HG02610 (cell line): ENCODE measurements around the gene ALG1.
"Not testable (repeated sequence)": the region's sequence is repeated elsewhere in the genome, so short reads cannot be mapped to it uniquely, and the experiment has no call there.

Source experiments
- ATAC-seq: cut with Tn5 transposase; IDR thresholded peaks from one replicate; pipeline ENCODE4 v1.9.1; 2021; ENCODE audit warnings: mild to moderate bottlenecking, moderate library complexity; ENCODE audit not compliant: unreplicated experiment

The ALG1 gene

DNA sequence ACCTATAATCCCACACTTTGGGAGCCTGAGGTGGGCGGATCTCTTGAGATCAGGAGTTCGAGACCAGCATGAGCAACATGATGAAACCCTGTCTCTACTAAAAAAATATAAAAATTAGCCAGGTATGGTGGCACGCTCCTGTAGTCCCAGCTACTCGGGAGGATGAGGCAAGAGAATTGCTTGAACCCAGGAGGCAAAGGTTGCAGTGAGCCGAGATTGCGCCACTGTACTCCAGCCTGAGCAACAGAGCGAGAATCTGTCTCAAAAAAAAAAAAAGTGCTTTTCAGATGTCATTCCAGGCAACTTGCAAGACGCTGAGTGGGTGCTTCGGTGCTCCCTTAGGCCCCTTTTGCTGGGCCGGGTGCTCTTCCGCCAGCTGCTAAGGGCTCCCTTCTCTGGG, 27.1 kb upstream of the ALG1 start:
- not testable (repeated sequence) for ATAC-seq

DNA sequence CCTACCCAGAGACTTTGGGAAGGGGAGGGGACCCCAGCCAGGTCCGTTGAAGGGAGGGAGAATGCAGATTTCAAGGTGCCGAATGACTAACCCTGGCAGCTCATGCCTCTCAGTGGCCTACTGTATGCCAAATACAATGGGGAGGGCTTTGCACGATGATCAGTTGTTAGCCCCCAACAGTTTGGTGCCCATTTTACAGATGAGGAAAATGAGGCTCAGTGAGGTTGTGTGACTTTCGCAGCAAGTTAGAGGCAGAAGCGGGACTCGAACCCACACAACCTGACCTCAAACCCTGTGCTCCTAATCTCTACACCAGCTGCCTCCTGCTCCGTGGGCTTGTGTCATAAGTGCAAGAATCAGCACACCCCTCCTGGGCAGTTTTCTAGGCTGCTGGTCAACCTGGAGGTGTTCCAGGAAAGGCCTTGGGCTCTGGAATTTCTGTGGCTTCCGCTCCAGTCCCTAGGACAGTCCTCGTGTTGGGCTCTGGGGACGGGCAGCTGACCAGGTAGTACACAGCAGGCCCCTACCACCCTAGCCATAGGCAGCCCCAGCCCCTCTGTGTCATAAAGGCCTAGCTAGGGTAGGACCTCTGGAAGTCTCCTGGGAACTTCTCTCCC, 26.0 kb upstream of the ALG1 start:
- no peak for ATAC-seq

DNA sequence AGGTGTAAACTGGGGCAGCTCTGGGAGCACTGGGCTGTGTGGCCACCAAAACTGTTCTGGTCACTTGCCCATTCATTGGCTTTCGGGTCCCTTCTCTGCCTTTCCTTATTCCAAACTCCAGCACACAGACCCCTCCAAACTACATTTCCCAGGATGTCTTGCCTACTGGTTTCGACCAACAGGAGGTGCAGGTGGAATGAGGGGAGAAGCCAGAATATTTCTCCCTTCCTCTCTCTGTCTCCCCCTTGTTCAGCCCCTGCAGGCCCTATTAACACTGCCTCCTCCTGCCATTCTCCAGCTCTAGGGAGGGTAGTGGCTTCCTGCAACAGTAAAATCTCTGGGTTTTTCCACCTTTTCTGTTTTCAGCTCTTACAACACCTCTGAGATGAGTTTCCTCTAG, 24.7 kb upstream of the ALG1 start:
- no peak for ATAC-seq

DNA sequence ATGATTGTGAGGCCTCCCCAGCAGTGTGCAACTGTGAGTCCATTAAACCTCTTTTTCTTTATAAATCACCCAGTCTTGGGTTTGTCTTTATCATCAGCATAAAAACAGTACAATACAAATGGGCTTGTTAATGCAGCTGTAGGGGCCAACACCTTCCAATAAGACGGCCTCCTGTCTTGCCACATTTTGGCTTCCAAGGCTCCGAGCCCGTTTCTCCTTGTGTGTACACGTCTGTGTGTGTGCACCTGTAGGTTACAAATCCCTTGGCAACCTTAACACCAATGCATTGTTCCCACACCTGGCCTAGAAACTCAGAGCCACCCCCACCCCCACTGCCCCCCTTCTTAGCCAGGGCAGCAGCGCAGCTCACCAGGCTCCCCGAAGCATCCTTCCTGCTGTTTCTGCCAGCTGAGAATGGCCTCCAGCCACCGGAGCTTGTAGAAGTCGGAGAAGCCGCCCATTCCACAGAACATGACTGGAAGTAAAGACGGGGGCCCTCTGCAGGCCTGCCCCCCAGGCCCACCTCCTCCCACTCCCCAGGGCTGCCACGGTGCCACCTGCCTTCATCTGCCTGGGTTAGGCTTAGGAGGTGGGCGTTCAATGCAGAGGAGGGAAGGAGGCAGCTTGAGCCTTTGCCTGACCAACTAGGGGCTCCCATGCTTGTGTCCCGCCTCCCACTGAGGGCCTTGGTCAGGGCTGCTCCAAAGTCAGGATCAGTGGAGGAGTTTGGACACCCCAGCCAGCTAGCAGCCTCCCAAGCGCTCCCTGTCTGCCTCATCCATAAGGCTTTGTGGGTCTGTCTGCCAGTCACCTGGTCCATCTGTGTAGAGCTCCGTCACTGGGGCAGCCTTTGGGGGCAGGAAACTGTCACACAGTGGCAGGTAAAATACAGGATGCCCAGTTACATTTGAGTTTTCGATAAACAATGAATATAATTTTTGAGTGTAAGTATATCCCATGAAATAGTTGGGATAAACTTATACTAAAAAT, 16.5 kb upstream of the ALG1 start:
- no peak for ATAC-seq

DNA sequence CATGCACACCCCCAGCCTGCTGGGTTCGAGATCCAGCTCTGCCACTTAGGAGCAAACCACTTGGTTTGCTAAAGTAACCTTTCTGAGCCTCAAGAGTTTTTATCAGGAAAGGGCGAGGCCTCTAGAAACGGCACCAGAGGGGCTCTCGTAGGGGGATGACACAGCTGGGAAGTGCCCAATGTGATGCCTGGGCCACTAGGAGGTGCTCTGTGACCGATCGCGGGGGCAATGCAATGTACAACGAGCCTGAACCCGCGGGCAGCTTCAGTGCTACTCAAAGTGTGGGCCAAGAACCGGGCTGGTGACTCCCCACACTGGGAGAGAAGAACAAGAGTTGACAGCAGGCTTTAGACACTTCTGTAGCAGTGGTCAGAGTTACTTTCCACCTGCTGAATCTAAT, 15.3 kb upstream of the ALG1 start:
- no peak for ATAC-seq

DNA sequence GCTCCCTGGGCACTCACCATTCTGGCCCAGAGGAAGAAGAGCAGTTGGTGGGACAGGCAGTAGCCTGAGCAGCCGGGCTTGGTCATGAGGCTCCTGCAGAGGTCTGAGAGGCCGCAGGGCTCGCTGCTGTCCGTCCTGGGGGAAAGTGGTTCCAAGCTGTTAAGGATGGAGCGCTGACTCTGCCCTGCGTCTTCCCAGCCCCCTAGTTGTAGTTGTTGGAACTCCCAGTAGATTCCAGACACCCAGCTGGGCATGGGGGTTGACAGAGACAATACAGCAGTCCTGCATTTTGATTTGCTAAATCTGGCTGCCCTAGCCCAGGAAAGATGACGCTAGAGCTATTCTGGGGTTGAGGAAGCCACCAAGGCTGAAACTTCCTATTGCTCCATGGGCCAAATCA, 13.2 kb upstream of the ALG1 start:
- ATAC-seq = no peak

DNA sequence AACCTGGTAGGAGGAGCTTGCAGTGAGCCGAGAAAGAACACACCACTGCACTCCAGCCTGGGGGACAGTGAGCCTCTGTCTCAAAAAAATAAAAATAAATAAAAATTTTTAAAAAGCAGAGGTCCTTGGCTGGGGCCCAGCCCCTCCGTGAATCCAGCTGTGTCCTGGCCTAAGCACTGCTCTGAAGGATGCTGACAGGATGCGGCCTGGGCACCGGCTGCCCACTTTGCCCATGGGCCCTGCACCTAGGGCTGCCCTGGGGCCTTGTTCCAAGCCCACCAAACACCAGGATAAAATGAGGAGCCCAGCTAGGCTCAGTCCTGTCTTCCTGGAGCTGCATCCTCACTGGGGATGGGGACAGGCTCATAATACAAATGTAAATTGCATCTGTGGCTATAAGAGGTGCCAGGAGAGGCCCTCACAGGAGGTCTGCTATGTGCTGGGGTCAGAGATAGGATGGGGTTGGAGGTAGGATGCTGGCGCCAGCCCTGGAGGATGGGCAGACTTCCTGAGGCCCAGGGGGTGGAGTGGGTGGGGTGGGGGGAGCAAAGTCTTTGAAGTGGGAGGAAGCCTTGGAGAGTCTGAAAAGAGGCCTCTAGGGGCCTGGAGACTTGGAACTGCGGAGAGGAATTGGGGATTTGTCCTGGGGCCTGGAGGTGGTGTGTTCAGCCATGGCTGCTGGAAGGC, 12.1 kb upstream of the ALG1 start:
- ATAC-seq = no peak

DNA sequence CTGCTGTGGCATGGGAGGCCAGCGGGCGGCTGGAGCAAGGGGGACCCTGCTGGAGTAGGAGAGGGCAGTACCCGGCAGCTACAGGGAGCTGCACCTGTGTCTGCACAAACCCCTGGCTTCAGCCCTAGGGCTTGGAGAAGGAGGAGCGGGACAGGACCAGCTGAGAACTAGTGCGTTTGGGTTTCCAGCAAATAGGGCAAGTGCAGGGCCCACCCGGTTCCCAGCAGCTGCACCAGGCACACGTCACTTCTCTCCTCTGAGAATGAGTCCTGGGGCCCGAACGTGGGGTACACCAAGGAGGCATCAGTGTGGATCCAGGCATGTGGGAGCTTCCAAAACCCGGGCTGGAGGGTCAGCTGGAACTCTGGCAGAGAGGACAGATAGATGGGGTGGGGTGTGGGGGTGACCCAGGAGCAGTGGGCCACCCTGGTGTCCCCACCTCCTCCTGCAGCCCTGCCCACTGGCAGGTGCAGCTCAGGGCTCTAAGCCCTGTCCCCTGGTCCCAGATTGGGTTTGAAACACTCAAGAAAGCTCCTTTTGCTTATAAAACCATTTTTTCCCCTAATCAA, 11.5 kb upstream of the ALG1 start:
- ATAC-seq = no peak

DNA sequence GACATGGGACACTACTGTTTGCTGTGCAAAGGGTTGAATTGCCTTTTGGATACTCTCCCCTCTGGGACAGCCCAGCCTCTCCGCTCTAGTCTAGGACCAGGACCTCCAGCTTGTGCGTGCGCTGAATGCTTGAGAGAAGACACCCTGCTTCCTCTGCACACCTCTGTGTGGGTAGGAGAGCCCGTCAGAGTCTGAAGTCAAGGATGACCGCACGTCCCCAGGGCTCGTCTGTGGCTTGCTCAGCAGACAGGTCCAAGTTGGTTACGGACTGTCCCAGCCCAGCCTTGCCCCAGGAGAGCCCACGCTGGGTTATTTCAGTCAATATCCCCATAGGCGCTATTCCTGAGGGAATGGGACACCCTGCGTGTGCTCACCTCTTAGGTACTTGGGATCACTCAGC, 9.6 kb upstream of the ALG1 start:
- ATAC-seq = no peak

DNA sequence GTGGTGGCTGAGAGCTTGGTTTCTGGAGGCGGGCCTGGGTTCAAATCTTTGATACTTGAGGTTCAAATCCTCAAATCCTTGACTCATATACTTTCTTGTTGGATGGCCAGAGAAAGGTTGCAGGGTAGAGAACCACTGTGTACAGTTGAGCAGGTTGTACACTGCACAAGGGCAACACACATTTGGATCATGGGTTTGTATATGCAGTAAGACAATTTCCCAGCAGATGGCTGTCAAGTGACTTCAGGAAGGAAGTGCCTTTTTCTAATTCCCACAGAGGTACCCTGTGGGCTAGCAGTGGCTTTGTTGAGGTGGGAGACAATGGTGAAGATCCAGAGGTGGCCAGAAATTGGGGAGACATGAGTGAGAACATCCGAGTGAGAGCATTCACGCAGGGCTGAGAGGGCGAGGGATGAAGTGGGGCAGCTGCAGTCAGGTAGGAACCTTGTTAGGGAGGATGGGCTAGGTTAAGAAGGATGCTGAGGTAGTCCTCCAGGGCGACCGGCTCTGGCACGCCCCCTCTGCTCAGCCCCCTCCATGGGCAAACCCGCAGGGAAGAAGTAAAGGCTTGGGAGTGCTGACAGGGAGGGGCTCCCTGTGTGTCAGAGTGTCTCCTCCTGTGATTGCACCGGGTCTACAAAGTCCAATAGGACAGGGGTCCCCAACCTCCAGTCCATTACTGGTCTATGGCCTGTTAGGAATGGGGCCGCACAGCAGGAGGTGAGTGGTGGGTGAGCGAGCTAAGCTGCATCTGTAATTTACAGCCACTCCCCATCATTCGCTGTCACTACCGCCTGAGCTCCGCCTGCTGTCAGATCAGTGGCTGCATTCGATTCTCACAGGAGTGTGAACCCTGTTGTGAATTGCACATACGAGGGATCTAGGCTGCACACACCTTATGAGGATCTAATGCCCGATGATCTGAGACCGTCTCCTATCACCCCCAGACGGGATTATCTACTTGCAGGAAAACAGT, 8.6 kb upstream of the ALG1 start:
- no peak for ATAC-seq

DNA sequence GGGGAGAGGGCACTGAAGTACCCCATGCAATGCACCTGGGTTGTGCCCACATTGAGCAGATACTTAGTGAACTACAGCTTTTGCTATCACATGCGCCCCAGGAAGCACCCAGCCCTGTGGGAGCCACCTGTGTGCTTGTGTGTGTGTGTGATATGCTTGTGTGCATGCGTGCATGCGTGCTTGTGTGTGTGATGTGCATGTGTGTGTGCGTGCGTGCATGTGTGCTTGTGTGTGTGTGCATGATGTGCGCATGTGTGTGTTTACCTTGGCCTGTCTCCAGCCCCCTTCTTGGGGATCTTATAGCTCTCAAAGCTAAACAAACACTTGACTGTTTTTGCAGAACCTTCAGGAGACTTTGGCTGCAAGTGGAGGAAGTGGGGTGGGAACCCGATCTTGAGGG, 6.7 kb upstream of the ALG1 start:
- ATAC-seq = no peak

DNA sequence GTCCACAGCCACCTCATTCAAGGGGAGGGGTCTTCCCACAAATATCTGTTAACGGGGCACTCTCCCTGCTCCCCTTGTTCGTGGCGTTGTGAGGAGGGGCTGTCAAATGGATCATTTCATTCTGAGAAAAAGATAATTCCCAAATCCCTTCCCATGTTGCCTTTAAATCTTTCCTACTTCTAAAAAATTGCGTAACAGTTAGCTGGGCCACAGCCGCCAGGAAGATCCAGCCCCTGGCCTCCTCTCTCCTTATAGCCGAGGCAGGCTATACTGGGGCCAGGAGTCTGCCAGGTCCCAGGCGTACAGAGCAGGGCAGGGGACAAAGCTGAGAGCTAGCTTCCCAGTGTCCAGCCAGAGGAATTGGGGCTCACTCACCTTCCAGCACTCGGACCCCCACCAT, 6.3 kb upstream of the ALG1 start:
- ATAC-seq = no peak

DNA sequence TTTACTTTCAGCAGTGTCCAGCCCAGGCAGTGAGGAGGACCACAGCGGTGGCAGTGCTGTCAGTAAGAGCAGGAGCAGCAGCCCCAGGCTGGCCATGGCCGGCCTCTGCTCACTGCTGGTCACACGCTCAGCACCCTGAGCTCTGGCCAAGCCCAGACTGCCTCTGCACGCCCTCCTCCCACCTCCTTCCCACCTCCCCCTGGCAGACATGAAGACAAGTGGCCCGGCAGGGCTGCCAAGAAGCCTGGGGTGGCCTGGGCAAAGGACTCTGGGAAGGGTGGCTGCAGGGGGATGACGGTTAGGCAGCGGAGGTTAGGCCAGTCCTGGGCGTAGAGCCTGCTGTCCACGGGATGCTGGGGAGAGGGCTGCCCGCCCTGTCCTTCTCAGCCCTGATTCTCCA, 5.8 kb upstream of the ALG1 start, which contains the start of gene C16orf89:
Gene C16orf89, minus strand, starts transcription at position 144 of the 400 bp plus-strand sequence. Its CDS starts 48 bp downstream, at position 96.
- no peak for ATAC-seq

DNA sequence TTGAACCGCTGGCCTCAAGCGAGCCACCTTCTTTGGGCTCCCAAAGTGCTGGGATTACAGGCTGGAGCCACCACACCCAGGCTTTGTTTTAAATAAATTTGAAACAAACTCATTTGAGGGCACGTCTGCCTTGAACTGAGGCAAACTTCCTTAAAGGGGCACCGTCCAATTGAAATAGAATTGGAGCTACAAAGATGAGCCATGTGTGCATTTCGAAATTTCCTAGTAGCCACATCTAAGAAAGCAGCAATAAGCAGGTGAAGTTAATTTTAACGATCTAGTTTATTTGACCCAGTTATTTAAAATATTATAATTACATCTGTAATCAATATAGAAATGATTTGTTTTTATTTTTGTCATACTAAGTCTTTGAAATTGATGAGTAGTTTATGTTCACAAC, 5.1 kb upstream of the ALG1 start:
- ATAC-seq = no peak

DNA sequence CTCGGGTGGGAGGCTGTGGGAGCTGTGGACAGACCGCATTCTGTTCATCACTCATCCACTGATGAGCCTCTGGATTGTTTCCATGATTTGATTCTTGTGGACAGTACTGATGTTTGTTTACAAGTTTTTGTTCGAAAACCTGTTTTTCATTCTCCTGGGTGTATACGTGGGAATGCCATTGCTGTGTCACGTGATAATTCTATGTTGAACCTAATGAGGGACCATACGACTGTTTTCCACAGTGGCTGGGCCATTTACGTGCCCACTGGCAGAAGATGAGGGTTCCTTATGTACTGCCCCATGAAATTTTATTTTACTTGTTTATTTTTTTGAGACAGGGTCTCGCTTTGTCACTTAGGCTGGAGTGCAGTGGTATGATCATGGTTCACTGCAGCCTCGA, 2.6 kb upstream of the ALG1 start:
- ATAC-seq = no peak

DNA sequence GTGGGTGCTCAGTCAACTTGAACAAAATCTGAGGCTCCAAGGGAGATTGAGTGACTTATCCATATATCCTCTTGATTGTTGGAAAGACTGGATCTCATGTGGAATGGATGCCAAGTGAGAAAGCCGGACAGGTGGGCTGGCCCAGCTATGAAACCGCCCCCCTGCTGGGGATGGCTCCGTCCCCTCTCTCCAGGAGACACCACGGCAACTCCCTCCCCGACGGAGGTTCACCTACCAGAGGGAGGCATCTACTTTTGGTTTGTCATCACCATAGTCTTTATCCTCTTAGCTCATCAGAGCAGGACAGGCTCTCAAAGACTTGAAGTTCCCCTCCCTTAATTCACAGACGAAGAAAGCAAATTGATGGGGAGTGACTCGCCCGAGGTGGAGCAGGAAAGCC, 1.8 kb upstream of the ALG1 start:
- ATAC-seq = no peak

DNA sequence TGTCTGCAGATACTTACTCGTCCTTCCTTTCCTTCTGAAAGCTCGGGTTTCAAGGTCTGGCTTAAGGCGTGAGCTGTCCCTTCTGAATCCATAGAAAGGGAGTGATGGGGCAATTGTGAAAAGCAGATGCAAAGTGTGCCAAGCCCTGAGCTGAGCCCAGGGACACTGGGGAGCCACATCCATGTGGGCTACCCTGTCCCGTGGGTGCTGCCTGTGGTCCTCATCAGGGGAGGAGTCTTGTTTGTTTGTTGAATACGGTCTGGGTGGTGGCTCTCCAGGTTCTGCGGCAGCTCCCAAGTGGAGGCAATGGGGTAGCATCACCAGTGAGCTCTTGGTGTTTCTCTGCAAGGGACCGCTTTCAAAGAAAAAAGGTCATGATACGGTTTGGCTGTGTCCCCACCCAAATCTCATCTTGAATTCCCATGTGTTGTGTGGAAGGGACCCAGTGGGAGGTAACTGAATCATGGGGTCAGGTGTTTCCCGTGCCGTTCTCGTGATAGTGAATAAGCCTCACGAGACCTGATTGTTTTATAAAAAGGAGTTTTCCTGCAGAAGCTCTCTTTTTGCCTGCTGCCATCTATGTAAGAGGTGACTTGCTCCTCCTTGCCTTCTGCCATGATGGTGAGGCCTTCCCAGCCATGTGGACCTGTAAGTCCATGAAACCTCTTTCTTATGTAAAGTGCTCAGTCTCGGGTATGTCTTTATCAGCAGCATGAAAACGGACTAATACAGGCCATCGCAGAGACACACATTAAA, 1.0 kb upstream of the ALG1 start:
- no peak for ATAC-seq

DNA sequence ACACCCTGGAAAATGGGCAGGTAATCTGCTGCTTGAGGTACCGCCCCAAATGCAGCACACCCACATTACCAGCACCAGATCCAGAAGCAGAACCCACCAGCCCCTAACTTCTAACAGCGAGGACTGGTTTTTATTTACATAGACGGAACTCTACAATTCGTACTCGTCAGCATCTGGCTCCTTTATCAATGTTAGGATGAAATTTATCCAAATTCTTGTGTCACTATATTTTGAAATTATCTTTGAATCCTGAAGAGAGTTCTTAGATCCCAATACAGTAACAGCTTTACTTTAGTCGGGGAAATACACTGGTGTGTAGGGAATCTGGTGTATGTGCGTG, 332 bp upstream of the ALG1 start:
- no peak for ATAC-seq
